Middle frontal gyrus (tissue), 1 donor: ENCODE measurements around the gene KIF14.
"Not testable (repeated sequence)": the region's sequence is repeated elsewhere in the genome, so short reads cannot be mapped to it uniquely, and the experiment has no call there.

Source experiments
- DNase-seq: peaks from one replicate; pipeline ENCODE4 v3.0.0-alpha.2; 2015; ENCODE audit warnings: low spot score; ENCODE audit errors: extremely low spot score

The KIF14 gene

GRCh38 chr1:200547386-200547785 lies 73.2 kb downstream of the KIF14 start:
- no peak for DNase-seq

- no peak for DNase-seq
Observed at GRCh38 chr1:200546577-200546976, 74.0 kb downstream of the KIF14 start.

- DNase-seq = no peak
Observed at GRCh38 chr1:200542162-200542561, 78.4 kb downstream of the KIF14 start.

DNA sequence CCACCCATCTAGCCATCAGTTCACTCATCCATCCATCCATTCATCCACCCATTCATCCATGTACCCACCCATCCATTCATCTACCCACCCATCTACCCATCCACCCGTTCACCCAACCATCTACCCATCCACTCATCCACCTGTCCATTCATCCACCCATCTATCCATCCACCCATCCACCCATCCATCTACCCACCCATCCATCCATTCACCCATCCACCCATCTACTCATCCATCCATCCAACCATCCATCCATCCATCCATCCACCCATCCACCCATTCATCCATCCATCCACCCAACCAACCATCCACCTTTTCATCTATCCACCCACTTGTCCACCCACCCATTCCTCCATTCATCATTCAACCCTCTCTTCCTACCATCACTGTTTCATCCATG lies 80.3 kb downstream of the KIF14 start:
- DNase-seq = no peak

GRCh38 chr1:200538179-200538578 lies 82.4 kb downstream of the KIF14 start:
- no peak for DNase-seq

DNA sequence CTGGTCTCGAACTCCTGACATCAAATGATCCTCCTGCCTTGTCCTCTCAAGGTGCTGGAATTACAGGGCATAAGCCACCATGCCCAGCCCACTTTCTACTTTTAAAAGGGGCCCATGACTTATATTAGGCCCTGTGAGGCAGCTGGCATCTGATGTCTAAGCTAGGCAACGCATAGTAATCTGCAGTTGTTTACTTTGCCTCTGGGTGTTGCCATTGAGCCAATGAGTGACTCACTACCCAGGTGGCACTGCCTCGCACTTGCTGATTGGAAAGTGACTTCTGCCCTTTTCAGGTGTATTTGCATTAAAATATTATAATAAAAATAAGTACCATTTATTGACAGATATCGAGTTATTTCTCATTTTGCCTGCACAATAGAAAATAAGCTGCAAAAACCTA lies 84.9 kb downstream of the KIF14 start:
- DNase-seq = no peak

- no peak for DNase-seq
Observed at GRCh38 chr1:200530623-200531261, 89.8 kb downstream of the KIF14 start.

- DNase-seq = no peak
Observed at GRCh38 chr1:200528858-200529606, 91.5 kb downstream of the KIF14 start.

DNA sequence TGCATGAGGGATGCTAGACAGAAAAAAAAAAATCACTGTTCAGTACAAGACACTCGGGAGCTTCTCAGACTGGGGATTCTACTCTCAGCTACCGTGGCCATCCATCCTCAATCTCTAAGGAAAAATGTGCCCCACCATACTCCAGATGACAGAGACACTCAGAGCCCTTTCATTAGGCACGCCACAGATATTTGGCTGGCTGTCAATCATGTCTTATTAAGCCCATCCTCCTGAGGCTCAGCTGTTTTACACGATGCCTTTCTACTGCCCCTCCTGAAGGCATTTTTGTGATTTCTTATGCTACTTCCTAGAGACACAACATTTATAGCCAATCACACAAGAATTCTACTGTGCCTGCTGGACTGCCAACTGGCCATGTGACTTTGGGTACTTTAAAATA lies 92.9 kb downstream of the KIF14 start:
- DNase-seq = no peak

DNA sequence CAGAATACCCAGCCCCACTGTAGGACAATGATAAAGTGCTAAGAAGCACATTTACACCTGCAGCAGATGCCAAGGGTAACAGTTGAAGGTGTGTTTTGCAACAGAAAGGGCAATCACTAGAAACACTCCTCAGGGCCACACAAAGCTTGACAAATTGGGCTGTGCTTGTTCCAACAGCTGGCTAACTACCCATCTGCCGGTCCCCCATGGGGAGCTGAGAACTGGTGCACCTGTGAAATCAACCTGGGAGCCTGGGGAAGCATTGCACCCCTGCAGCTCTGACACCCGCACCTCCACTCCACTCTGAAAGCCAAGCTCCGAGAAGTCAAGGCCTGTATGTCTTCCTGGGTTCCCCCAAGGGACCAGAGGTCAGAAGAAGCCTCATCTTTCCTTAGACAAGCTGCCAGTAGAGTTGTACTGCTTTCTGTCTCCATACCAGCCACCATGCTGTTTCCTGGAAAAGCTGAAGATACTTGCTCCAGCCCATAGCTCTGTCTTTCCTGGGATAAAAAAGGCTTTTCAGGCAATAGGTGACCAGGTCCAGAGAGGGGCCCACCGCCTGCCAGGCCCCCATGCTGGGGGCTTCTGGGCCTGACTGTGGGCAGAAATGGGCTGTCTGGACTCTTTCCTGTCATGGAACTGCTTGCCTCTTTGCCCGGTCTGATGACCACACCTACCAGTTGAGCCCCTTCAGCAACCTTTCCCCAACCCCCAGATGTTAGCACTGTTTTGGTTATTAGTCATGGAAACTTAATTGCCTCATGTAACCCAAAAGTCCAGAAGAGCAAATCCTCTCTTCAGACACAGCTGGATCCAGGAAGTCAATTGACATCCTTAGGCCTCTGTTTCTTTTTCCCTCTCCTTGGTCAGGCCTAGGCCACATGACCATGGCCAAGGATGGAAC lies 93.6 kb downstream of the KIF14 start:
- no peak for DNase-seq

DNA sequence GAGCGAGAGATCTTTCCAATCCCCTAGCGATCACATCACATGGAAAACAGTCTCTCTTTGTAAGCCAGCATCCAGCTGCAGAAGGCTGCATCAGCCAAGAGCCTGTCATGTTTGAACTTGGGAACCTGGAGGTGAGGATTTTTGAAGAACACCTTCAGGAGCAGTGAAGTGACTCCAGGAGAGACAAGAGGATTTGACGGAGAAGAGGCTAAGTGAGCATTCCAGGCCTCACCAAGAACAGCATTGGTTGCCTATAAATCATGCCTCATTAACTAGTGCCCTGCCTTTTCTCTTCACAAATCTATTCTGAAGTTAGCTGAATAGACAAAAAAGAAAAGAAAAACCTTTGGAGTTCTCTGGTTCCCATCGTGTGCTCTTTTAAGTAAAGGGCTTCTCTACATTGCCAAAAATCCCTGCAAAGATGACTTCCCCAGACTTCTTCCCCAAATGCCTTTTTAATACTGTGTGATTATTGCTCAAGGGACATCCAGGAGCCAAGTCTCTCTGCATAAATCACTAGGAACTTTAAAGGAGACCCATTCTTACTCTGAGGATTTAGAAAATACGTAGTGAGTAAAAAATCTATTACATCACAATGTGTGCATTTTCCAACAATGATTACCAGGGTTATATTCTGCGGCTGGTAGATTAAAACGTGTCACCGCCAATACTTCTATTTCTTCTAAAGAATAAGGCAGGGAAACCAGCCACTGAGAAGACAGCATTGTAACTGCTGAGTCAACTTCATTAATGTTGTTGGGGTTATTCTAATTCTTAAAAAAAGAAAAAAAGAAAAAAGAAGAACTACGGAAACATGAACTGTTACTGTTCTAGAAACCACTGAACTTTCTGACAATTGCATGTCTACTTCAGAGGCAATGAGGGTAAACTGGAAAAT lies 95.2 kb downstream of the KIF14 start:
- no peak for DNase-seq

DNA sequence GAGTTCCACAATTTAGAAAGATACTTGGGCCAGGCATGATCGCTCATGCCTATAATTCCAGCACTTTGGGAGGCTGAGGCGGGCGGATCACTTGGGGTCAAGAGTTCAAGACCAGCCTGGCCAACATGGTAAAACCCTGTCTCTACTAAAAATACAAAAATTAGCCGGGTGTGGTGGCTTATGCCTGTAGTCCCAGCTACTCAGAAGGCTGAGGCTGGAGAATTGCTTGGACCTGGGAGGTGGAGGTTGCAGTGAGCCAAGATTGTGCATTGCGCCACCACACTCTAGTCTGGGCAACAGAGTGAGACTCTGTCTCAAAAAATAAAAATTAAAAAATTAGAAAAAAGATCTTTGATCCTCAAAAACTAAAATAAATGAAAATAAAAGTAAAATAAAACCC lies 96.0 kb downstream of the KIF14 start:
- not testable (repeated sequence) for DNase-seq

DNA sequence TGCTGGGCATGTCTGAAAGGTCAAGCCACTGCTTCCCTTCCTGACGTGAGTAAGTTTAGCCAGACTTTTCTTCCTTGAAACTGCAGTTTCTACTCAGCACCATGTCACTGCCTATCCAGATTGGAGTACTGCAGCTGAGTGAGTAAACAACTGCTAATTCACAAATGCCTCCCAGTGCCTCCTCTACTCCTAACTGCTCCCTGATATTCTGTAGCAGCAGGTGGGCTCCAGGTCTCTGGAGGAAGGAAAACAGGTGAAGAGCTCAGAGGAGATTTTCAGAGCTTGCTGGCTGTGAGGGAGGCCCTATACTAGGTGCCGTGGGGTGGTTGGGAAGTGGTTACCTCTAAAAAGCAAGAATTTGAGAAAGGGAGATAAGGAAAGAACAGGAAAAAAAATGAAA lies 96.5 kb downstream of the KIF14 start:
- DNase-seq = no peak

DNA sequence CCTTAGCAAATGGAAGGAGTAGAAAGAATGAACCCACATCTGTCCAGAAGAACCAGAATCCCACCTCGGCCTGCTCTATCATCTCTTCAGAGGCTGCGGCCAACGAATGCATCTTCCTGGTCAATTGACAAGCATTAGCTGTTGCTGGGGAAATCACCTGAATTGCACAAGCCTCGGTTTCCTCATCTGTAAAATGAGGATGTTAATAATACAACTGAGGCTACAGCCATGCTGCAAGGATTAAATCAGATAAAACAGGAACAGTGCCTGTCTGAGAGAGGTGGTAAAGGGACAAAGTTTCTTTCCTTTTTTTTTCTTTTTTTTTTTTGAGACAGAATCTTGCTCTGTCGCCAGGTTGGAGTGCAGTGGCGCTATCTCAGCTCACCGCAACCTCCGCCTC lies 99.8 kb downstream of the KIF14 start:
- DNase-seq = no peak

GRCh38 chr1:200518524-200518923 lies 102.0 kb downstream of the KIF14 start:
- no peak for DNase-seq

DNA sequence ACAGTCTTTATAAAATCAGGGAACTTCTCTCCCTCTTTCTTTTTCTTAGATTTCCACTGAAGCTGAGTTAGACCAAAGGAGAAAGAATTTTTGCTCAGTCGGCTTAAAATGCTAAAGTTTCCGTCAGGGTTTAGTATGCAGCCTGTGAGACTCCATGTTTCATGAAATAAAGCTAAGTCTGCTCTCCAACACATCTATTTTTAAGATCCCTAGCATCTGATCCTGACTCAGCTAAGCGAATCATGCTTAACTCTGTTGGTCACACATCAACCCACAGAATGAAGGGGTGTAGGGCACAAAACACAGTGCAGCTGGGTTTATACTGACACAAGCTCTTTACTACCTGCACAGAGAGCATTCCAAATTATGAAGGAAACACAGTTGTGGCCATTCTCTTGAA lies 108.4 kb downstream of the KIF14 start:
- peak; percentile 15 for DNase-seq

GRCh38 chr1:200510228-200510623 lies 110.3 kb downstream of the KIF14 start:
- peak; percentile 73 for DNase-seq

GRCh38 chr1:200506471-200506870 lies 114.1 kb downstream of the KIF14 start:
- no peak for DNase-seq

DNA sequence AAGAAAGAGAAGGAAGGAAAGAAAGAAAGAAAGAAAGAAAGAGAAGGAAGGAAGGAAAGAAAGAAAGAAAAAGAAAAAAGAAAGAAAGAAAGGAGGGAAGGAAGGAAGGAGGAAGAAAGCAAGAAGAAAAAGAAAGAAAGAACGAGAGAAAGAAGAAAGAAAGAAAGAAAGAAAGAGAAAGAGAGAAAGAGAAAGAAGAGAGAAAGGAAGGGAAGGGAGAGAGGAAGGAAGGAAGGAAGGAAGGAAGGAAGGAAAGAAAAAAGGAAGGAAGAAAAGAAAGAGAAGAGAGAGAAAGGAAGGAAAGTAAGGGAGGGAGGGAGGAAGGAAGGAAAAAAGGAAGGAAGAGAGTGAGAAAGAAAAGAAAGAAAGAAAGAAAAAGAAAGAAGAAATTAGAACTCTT lies 115.3 kb downstream of the KIF14 start:
- no peak for DNase-seq
